B cell (primary cell): ENCODE results near the gene CLEC18B. TPM values are rescaled to one million over a fixed set of nuclear protein-coding genes. Genes with fewer than 3 reads are reported as not detected.

Experiments
- ATAC-seq: fragments of 200-7000 bp; cut with Tn5 transposase; one replicate; pipeline ENCODE4 v1.10.0; 2021; ENCODE audit warnings: low read depth, mild to moderate bottlenecking, moderate number of reproducible peaks, moderate library complexity
- CTCF ChIA-PET: fragments of 350-600 bp; sonication (Branson Sonifier 250); formaldehyde crosslinking; loops from one replicate; lab custom pipeline; 2021; ENCODE audit warnings: antibody characterized with exemption, inconsistent platforms; lab: Charles Lee
- POLR2A ChIA-PET: fragments of 350-600 bp; sonication (Branson Sonifier 250); formaldehyde crosslinking; loops from one replicate; lab custom pipeline; 2021; ENCODE audit warnings: antibody characterized with exemption; lab: Charles Lee
- DNase-seq: peaks from one replicate; pipeline ENCODE4 v3.0.0; 2013
- H2AFZ ChIP-seq: 2 replicates; pipeline ENCODE4 v1.6.1; 2012; ENCODE audit warnings: mild to moderate bottlenecking, low read depth, low read length; ENCODE audit not compliant: insufficient read depth, poor library complexity, severe bottlenecking
- H3K27ac ChIP-seq, 2 donors: 1 replicate in 1 of 2; 2 replicates in 1 of 2; pipeline ENCODE4 v1.5.1; 2012 to 2013; ENCODE audit warnings: low read length in 2 of 2, mild to moderate bottlenecking in 2 of 2, moderate library complexity in 1 of 2
- H3K27me3 ChIP-seq, 4 experiments: fragments of 200-600 bp in 1 of 4; sonication (generic) in 1 of 4; replicated peaks in 1 of 4; 1 replicate in 2 of 4; 2 replicates in 2 of 4; pipeline versions ENCODE4 v1.6.1 to v1.7.0; 2013 to 2016; ENCODE audit warnings: low read length in 3 of 4, mild to moderate bottlenecking in 2 of 4, mixed read lengths in 1 of 4, moderate library complexity in 1 of 4; ENCODE audit not compliant: insufficient read depth in 4 of 4, control insufficient read depth in 3 of 4; ENCODE audit errors: control extremely low read depth in 1 of 4
- H3K36me3 ChIP-seq, 2 experiments: replicated peaks in 1 of 2; 1 replicate in 1 of 2; 2 replicates in 1 of 2; pipeline versions ENCODE4 v1.6.1 to v1.7.1; 2013; ENCODE audit warnings: low read length in 1 of 2; ENCODE audit not compliant: insufficient read depth in 2 of 2, control insufficient read depth in 1 of 2; ENCODE audit errors: control extremely low read depth in 1 of 2, extremely low read depth in 1 of 2
- H3K4me1 ChIP-seq, 2 donors: fragments of 200-600 bp in 1 of 2; sonication (generic) in 1 of 2; 1 replicate in 1 of 2; 2 replicates in 1 of 2; pipeline versions ENCODE4 v1.5.1 to v1.6.1; 2013 to 2017; ENCODE audit warnings: low read length in 2 of 2; ENCODE audit not compliant: control insufficient read depth in 2 of 2, insufficient read depth in 2 of 2
- H3K4me2 ChIP-seq: replicated peaks from 2 replicates; pipeline ENCODE3; 2012; ENCODE audit warnings: mild to moderate bottlenecking, low read depth, low read length; ENCODE audit not compliant: poor library complexity, severe bottlenecking
- H3K4me3 ChIP-seq, 5 experiments: fragments of 200-600 bp in 1 of 5; sonication (generic) in 1 of 5; 1 replicate in 3 of 5; 2 replicates in 2 of 5; pipeline versions ENCODE4 v1.5.1 to v1.7.0; 2011 to 2016; ENCODE audit warnings: low read length in 4 of 5, mild to moderate bottlenecking in 4 of 5, low read depth in 2 of 5, control low read depth in 1 of 5, moderate library complexity in 1 of 5; ENCODE audit not compliant: insufficient read depth in 1 of 5; ENCODE audit errors: control extremely low read depth in 1 of 5, extremely low read depth in 1 of 5
- H3K79me2 ChIP-seq: fragments of 200-600 bp; sonication (generic); one replicate; pipeline ENCODE4 v1.6.0; 2016; ENCODE audit warnings: low read length; ENCODE audit not compliant: control insufficient read depth, insufficient read depth
- H3K9ac ChIP-seq: fragments of 200-600 bp; sonication (generic); 2 replicates; pipeline ENCODE4 v1.6.1; 2017; ENCODE audit warnings: mild to moderate bottlenecking, low read length, moderate library complexity
- H3K9me3 ChIP-seq, 3 donors: one replicate each; pipeline versions ENCODE4 v1.6.1 to v1.7.1; 2013; ENCODE audit warnings: low read length in 2 of 3; ENCODE audit not compliant: control insufficient read depth in 2 of 3, insufficient read depth in 1 of 3; ENCODE audit errors: control extremely low read depth in 1 of 3
- H4K20me1 ChIP-seq: 2 replicates; pipeline ENCODE4 v1.6.0; 2012; ENCODE audit warnings: mild to moderate bottlenecking, low read length; ENCODE audit not compliant: insufficient read depth, control insufficient read depth, poor library complexity, severe bottlenecking
- H3K27ac Mint-ChIP-seq: one replicate; pipeline ENCODE4 v1.8.0; 2021; ENCODE audit warnings: mixed read lengths
- H3K27me3 Mint-ChIP-seq: one replicate; pipeline ENCODE4 v1.8.0; 2021; ENCODE audit warnings: mixed read lengths
- H3K4me1 Mint-ChIP-seq: one replicate; pipeline ENCODE4 v1.8.0; 2021; ENCODE audit warnings: mixed read lengths
- H3K4me3 Mint-ChIP-seq: one replicate; pipeline ENCODE4 v1.8.0; 2021; ENCODE audit warnings: mixed read lengths
- H3K9me3 Mint-ChIP-seq: one replicate; pipeline ENCODE4 v1.8.0; 2022; ENCODE audit warnings: mixed read lengths; ENCODE audit not compliant: insufficient read depth
- CTCF ChIP-seq: fragments of 200-600 bp; IDR thresholded peaks from one replicate; pipeline ENCODE4 v1.8.0; 2022; ENCODE audit warnings: antibody characterized with exemption, mild to moderate bottlenecking
- EZH2 ChIP-seq: IDR thresholded peaks from 2 replicates; pipeline ENCODE4 v1.6.1; 2012; ENCODE audit warnings: borderline replicate concordance, low read depth, mild to moderate bottlenecking, moderate library complexity, low read length; ENCODE audit not compliant: insufficient read depth, poor library complexity, severe bottlenecking
- WGBS: methylation state at CpG from one replicate; pipeline ENCODE4 v1.1.5; 2013; ENCODE audit warnings: missing lambda C conversion rate; ENCODE audit not compliant: insufficient coverage; 5-methylcytosine and 5-hydroxymethylcytosine counted together
- intact Hi-C: fragments of 100-400 bp; cut with micrococcal nuclease; formaldehyde crosslinking; loops from one replicate; pipeline ENCODE4 v1.10.0; 2022
- polyA plus RNA-seq: library from polyadenylated mRNA; depleted of rRNA; stranded (reverse); fragments of >200 nt; gene quantifications from 2 replicates; pipeline ENCODE4 v1.2.3, GENCODE V29; 2012
- total RNA-seq, 2 donors: library from RNA; stranded (reverse); fragments of 120-200 nt in 1 of 2; gene quantifications; 1 replicate in 1 of 2; 2 replicates in 1 of 2; pipeline versions ENCODE4 v1.2.3 to v1.2.4, GENCODE V29; 2013 to 2022

Gene CLEC18B
- total and polyA plus RNA-seq, 2 donors (not counting 1 experiment from before 2014, with no cell fraction given): 1.0 to 1.6 TPM

- no peak for TF ChIP-seq CTCF
- no peak for TF ChIP-seq EZH2
- intact Hi-C loops: no loop called here
Observed at GRCh38 chr16:74439685-74440084, 18.4 kb upstream of the CLEC18B start.

GRCh38 chr16:74438492-74438979 is 17.3 kb upstream of the CLEC18B start:
- CTCF ChIA-PET: no interaction called here
- no peak for ATAC-seq

More at GRCh38 chr16:74439685-74440084, 18.4 kb upstream of the CLEC18B start:
- no peaks in the 10 kb centered on the region for H3K36me3 ChIP-seq
- WGBS: no CpG with 5 or more reads among the region's 7 CpGs
- CTCF ChIA-PET: no interaction called here
- ATAC-seq: no peak
- Mint-ChIP-seq H3K4me1 (no peaks in the 10 kb centered on the region), H3K4me3 (no peak overlapping the region), H3K27ac (no peak overlapping the region), H3K9me3 (peaks cover 2% of the 10 kb centered on the region), H3K27me3 (no peaks in the 10 kb centered on the region)
- peaks cover 0 to 11% (median 0%) of the 10 kb centered on the region in 3 donors for H3K9me3 ChIP-seq
- no peak overlapping the region for H3K9ac ChIP-seq
- no peak overlapping the region for H3K4me3 ChIP-seq
- H2AFZ ChIP-seq: no peak overlapping the region
- no peak overlapping the region for H3K27ac ChIP-seq
- POLR2A ChIA-PET: no interaction called here
- no peaks in the 10 kb centered on the region for H3K4me1 ChIP-seq
- DNase-seq: no peak
- no peaks in the 10 kb centered on the region for H4K20me1 ChIP-seq
- H3K4me2 ChIP-seq: no peak overlapping the region
- H3K79me2 ChIP-seq: no peaks in the 10 kb centered on the region
- no peaks in the 10 kb centered on the region for H3K27me3 ChIP-seq

More at GRCh38 chr16:74438492-74438979, 17.3 kb upstream of the CLEC18B start:
- Mint-ChIP-seq H3K27me3 (no peaks in the 10 kb centered on the region), H3K27ac (no peak overlapping the region), H3K4me1 (no peaks in the 10 kb centered on the region), H3K9me3 (peaks cover 2% of the 10 kb centered on the region), H3K4me3 (no peak overlapping the region)
- no peak overlapping the region for H3K27ac ChIP-seq
- no peak overlapping the region for H3K9ac ChIP-seq
- H3K79me2 ChIP-seq: no peaks in the 10 kb centered on the region
- no peaks in the 10 kb centered on the region for H3K36me3 ChIP-seq
- intact Hi-C loops: no loop called here
- H3K4me2 ChIP-seq: no peak overlapping the region
- POLR2A ChIA-PET: no interaction called here
- no peak overlapping the region for H2AFZ ChIP-seq
- no peaks in the 10 kb centered on the region for H3K4me1 ChIP-seq
- H3K4me3 ChIP-seq: no peak overlapping the region
- peaks cover 0 to 20% (median 0%) of the 10 kb centered on the region in 3 donors for H3K9me3 ChIP-seq
- 14% methylated on average over 5 of the region's 7 CpGs for WGBS
- no peak for TF ChIP-seq EZH2
- no peak for TF ChIP-seq CTCF
- H3K27me3 ChIP-seq: no peaks in the 10 kb centered on the region
- no peaks in the 10 kb centered on the region for H4K20me1 ChIP-seq
- no peak for DNase-seq
